ENCODE data around the gene AKAP11. TPM values are rescaled to one million over a fixed set of nuclear protein-coding genes. Genes with fewer than 3 reads are reported as not detected.
"Not testable (repeated sequence)": the region's sequence is repeated elsewhere in the genome, so short reads cannot be mapped to it uniquely, and the experiment has no call there.

The AKAP11 gene
- total RNA-seq (2021; fragmentation: NEBNext Ultra II Directional; extraction: Animal tissue kit (Norgen Biotek cat#: 25700)): 10 to 100 TPM; 25.2 to 32.5 (median 31.5) TPM
- long read RNA-seq, partial matches to known transcripts: 10 of 16 reads
- long read RNA-seq, other reads (novel, unspliced or antisense): 6 of 16 reads

GRCh38 chr13:42272115-42272803 lies at the start of gene AKAP11:
TSS of gene AKAP11 (plus strand) at chr13:42272152. CDS start at chr13:42286349, 14,197 bp downstream.
- Mint-ChIP-seq H3K27me3 (ENCODE audit: insufficient read depth) (no peaks in the 10 kb centered on the region), H3K4me3 (peak within 1 kb of the TSS; percentile 99), H3K9me3 (no peaks in the 10 kb centered on the region), H3K27ac (peak within 1 kb of the TSS; percentile 99), H3K36me3 (ENCODE audit: low read depth) (peaks cover 5% of the 10 kb centered on the region; the same call in 1 of the 2 replicates), H3K4me1 (ENCODE audit: low read depth) (peaks cover 48% of the 10 kb centered on the region)
- no peak for DNase-seq
- peak; percentile 8; the same call in 1 of the 2 replicates for TF ChIP-seq CTCF (IDR thresholded peaks at IDR 0.05)

GRCh38 chr13:42223681-42224080 lies 48.3 kb upstream of the AKAP11 start:
- no peaks in the 10 kb centered on the region for H3K9me3 Mint-ChIP-seq
- H3K27me3 Mint-ChIP-seq (ENCODE audit: insufficient read depth): no peaks in the 10 kb centered on the region
- TF ChIP-seq CTCF (IDR thresholded peaks at IDR 0.05): no peak
- peaks cover 26% of the 10 kb centered on the region for H3K36me3 Mint-ChIP-seq (ENCODE audit: low read depth)
- no peaks in the 10 kb centered on the region for H3K4me1 Mint-ChIP-seq (ENCODE audit: low read depth)
- H3K4me3 Mint-ChIP-seq: no peak overlapping the region
- DNase-seq: no peak
- H3K27ac Mint-ChIP-seq: no peak overlapping the region

GRCh38 chr13:42225051-42225450 lies 46.9 kb upstream of the AKAP11 start:
- Mint-ChIP-seq H3K4me3 (no peak overlapping the region), H3K27me3 (ENCODE audit: insufficient read depth) (no peaks in the 10 kb centered on the region), H3K4me1 (ENCODE audit: low read depth) (no peaks in the 10 kb centered on the region; the same call in 1 of the 2 replicates), H3K27ac (no peak overlapping the region), H3K36me3 (ENCODE audit: low read depth) (peaks cover 20% of the 10 kb centered on the region), H3K9me3 (no peaks in the 10 kb centered on the region)
- no peak for DNase-seq
- TF ChIP-seq CTCF (IDR thresholded peaks at IDR 0.05): no peak

GRCh38 chr13:42226759-42227158 lies 45.2 kb upstream of the AKAP11 start:
- H3K27me3 Mint-ChIP-seq (ENCODE audit: insufficient read depth); H3K9me3 Mint-ChIP-seq; H3K4me1 Mint-ChIP-seq (ENCODE audit: low read depth); H3K27ac Mint-ChIP-seq; H3K4me3 Mint-ChIP-seq; DNase-seq: not testable (repeated sequence)
- peaks cover 20% of the 10 kb centered on the region for H3K36me3 Mint-ChIP-seq (ENCODE audit: low read depth)

GRCh38 chr13:42228527-42228926 lies 43.4 kb upstream of the AKAP11 start:
- H3K9me3 Mint-ChIP-seq: no peaks in the 10 kb centered on the region

More at GRCh38 chr13:42228527-42228926, 43.4 kb upstream of the AKAP11 start:
- DNase-seq: no peak
- Mint-ChIP-seq H3K27ac (no peak overlapping the region), H3K36me3 (ENCODE audit: low read depth) (peaks cover 20% of the 10 kb centered on the region), H3K4me1 (ENCODE audit: low read depth) (peaks cover 2% of the 10 kb centered on the region; the same call in 1 of the 2 replicates), H3K4me3 (no peak overlapping the region), H3K27me3 (ENCODE audit: insufficient read depth) (no peaks in the 10 kb centered on the region; the same call in 1 of the 2 replicates)
- TF ChIP-seq CTCF (IDR thresholded peaks at IDR 0.05): no peak

Measured in HFFc6 (cell line).